H1 (cell line): ENCODE results near the gene ZNF248. TPM values are rescaled to one million over a fixed set of nuclear protein-coding genes. Genes with fewer than 3 reads are reported as not detected.

Experiments used
- BRCA1 ChIP-seq: IDR thresholded peaks from 2 replicates; pipeline ENCODE4 v1.6.1; 2012; ENCODE audit warnings: low read depth, low read length, improper control_type of control experiment
- CBX8 ChIP-seq: fragments of 300-800, 300-1000 bp; sonication (generic); IDR thresholded peaks from 2 replicates; pipeline ENCODE4 v1.7.1; 2016; ENCODE audit warnings: low read depth, low read length, borderline replicate concordance
- CHD7 ChIP-seq: fragments of 300-600 bp; sonication (generic); IDR thresholded peaks from 2 replicates; pipeline ENCODE4 v1.7.1; 2012; ENCODE audit warnings: low read length, moderate library complexity, mild to moderate bottlenecking, inconsistent platforms; ENCODE audit not compliant: insufficient replicate concordance
- CREB1 ChIP-seq: IDR thresholded peaks from 2 replicates; pipeline ENCODE4 v1.6.1; 2012; ENCODE audit warnings: inconsistent platforms
- KDM5A ChIP-seq: fragments of 200-600 bp; IDR thresholded peaks from 2 replicates; pipeline ENCODE4 v1.7.1; 2012; ENCODE audit warnings: mild to moderate bottlenecking, low read length, inconsistent platforms, mixed read lengths
- POU5F1 ChIP-seq: IDR thresholded peaks from 2 replicates; pipeline ENCODE4 v1.6.1; 2011; ENCODE audit warnings: low read depth, mild to moderate bottlenecking, low read length, moderate library complexity
- SAP30 ChIP-seq: fragments of 300-600 bp; sonication (generic); IDR thresholded peaks from 2 replicates; pipeline ENCODE4 v1.7.1; 2012; ENCODE audit warnings: low read length, moderate library complexity, mild to moderate bottlenecking, inconsistent platforms; ENCODE audit not compliant: insufficient read depth, insufficient replicate concordance
- SP4 ChIP-seq: IDR thresholded peaks from 2 replicates; pipeline ENCODE4 v1.6.1; 2012; ENCODE audit warnings: low read length, inconsistent platforms
- SUZ12 ChIP-seq: fragments of 200-600 bp; sonication (generic); IDR thresholded peaks from 2 replicates; pipeline ENCODE4 v1.6.1; 2012; ENCODE audit warnings: mild to moderate bottlenecking, inconsistent platforms, low read length, moderate library complexity, mixed read lengths
- TAF7 ChIP-seq: optimal IDR thresholded peaks from 2 replicates; pipeline ENCODE3; 2011; ENCODE audit warnings: low read depth, mild to moderate bottlenecking, inconsistent platforms, low read length, moderate library complexity, borderline replicate concordance
- TEAD4 ChIP-seq: IDR thresholded peaks from 2 replicates; pipeline ENCODE4 v1.6.1; 2012; ENCODE audit warnings: low read depth, low read length, inconsistent platforms, mixed read lengths
- USF2 ChIP-seq: IDR thresholded peaks from 2 replicates; pipeline ENCODE4 v1.6.1; 2011; ENCODE audit warnings: low read length, improper control_type of control experiment
- polyA plus RNA-seq, 7 experiments: library from polyadenylated mRNA; depleted of rRNA in 3 of 7; stranded (reverse) in 5 of 7; unstranded in 2 of 7; fragments of >200 nt in 5 of 7; fragments of 200-250 nt in 2 of 7; gene quantifications; 1 replicate in 5 of 7; 2 replicates in 1 of 7; 4 replicates in 1 of 7; pipeline versions ENCODE4 v1.2.1 to v1.2.3, GENCODE V29; 2011 to 2013; ENCODE audit warnings: missing spikeins in 2 of 7, mixed read lengths in 2 of 7
- total RNA-seq: library from RNA; stranded (reverse); fragmentation: NEBNext Ultra II Directional; extraction: Animal tissue kit (Norgen Biotek cat#: 25700); gene quantifications from 2 replicates; pipeline ENCODE4 v1.2.1, GENCODE V29; 2021

ZNF248 gene
- total and polyA plus RNA-seq, 2 of the 8 experiments (the other 6 are each of a cell fraction or from before 2014, with no cell fraction given), result 9.1 TPM; not detected in 1

GRCh38 chr10:37871143-37871542 lies 13.7 kb upstream of the ZNF248 start (continued):
- TF ChIP-seq CHD7 (no peak), POU5F1 (no peak), KDM5A (no peak), BRCA1 (no peak), SP4 (no peak), CREB1 (no peak), SAP30 (no peak), TEAD4 (no peak), SUZ12 (no peak), USF2 (no peak), TAF7 (no peak), CBX8 (no peak)
